Right atrium auricular region (tissue), 2 donors: ENCODE results near the gene GNPDA1. TPM values are rescaled to one million over a fixed set of nuclear protein-coding genes. Genes with fewer than 3 reads are reported as not detected.

ENCODE experiments used
- DNase-seq: peaks from one replicate; pipeline ENCODE4 v3.0.0-alpha.2; 2019; ENCODE audit warnings: low spot score
- H3K27ac ChIP-seq, 2 donors: fragments of 200-600 bp; sonication (generic); 1 replicate in 1 of 2; 2 replicates in 1 of 2; pipeline ENCODE4 v1.5.1; 2016 to 2019
- H3K27me3 ChIP-seq, 2 donors: fragments of 200-600 bp; sonication (generic); one replicate each; pipeline versions ENCODE4 v1.5.1 to v1.6.0; 2017 to 2019
- H3K36me3 ChIP-seq: fragments of 200-600 bp; sonication (generic); one replicate; pipeline ENCODE4 v1.5.1; 2016
- H3K4me1 ChIP-seq, 2 donors: fragments of 200-600 bp; sonication (generic); one replicate each; pipeline versions ENCODE4 v1.5.1 to v1.6.0; 2017 to 2019
- H3K4me3 ChIP-seq, 2 donors: fragments of 200-600 bp; sonication (generic); 1 replicate in 1 of 2; 2 replicates in 1 of 2; pipeline ENCODE4 v1.5.1; 2017 to 2019; ENCODE audit warnings: mild to moderate bottlenecking in 1 of 2, moderate library complexity in 1 of 2
- H3K9me3 ChIP-seq, 2 donors: fragments of 200-600 bp; sonication (generic); one replicate each; pipeline ENCODE4 v1.5.1; 2019
- CTCF ChIP-seq, 2 donors: fragments of 200-600 bp; sonication (generic); IDR thresholded peaks; one replicate each; pipeline ENCODE4 v1.5.1; 2019; ENCODE audit warnings: antibody characterized with exemption in 2 of 2
- total RNA-seq, 2 donors: library from RNA; depleted of rRNA; stranded (reverse); fragments of >200 nt; gene quantifications; one replicate each; pipeline ENCODE4 v1.1.0, GENCODE V29; 2016

GNPDA1 gene
- total RNA-seq, 2 donors from 2014 or later = 12.4 to 16.8 TPM

DNA sequence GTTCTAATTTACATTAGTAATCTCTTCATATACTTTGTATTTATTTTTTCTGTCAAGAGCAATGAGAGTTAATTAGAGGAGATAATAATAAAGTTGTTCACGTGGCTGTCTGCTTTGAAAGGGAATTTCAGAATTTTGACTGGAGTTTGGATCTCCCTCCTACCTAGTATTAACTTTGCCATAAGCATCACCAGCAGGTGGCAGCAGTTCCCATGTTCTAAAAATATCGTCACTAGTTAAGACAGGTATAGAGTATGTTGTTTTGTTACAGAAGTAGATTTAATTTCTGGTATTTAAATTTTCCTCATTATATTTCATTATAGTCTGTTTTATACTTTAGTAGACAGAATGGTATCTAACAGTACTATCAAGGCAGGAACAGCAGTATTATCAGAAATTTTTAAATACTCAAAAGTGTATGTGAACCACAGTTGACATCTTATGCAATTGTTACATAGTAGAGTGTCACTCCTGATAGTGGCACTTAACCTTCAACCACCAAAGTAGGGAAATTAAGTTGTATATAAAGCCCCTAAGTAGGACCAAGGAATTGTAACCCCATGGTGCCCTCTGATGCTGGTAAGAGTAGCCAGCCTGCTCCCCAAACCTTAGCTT lies 20.4 kb downstream of the GNPDA1 start:
- Histone ChIP-seq H3K9me3 (no peaks in the 10 kb centered on the region), H3K4me1 (no peaks in the 10 kb centered on the region), H3K4me3 (no peak overlapping the region), H3K27ac (no peak overlapping the region), H3K36me3 (peaks cover 48% of the 10 kb centered on the region), H3K27me3 (no peaks in the 10 kb centered on the region)
- TF ChIP-seq CTCF (IDR thresholded peaks at IDR 0.05) = peak; percentile 71 to 84
- peak; percentile 78 for DNase-seq

DNA sequence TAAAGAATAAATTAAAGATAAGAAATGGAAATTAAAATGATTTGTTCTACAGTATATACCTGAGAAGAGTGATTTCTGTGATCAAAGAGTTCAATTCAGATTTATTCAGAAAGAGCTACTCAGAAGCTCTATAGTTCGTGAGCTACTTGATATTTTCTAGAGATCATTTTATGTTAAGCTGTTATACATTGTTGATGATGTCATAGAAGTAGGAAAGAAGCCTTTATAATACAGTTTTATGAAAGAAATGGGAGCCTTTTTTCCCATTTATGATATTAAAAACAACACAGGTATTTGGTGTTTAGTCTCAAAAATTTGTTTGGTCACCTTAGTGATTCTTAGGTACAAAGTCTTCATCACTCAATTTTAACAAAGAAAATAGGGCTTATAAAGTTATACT lies 23.1 kb downstream of the GNPDA1 start:
- no peaks in the 10 kb centered on the region for H3K27me3 ChIP-seq
- no peaks in the 10 kb centered on the region for H3K9me3 ChIP-seq
- no peak overlapping the region for H3K27ac ChIP-seq
- DNase-seq = no peak
- no peak for TF ChIP-seq CTCF (IDR thresholded peaks at IDR 0.05)
- H3K36me3 ChIP-seq = peaks cover 65% of the 10 kb centered on the region
- H3K4me1 ChIP-seq = no peaks in the 10 kb centered on the region
- H3K4me3 ChIP-seq = no peak overlapping the region

- peaks cover 74% of the 10 kb centered on the region for H3K36me3 ChIP-seq
- H3K4me3 ChIP-seq = no peak overlapping the region
- no peaks in the 10 kb centered on the region for H3K27me3 ChIP-seq
- no peaks in the 10 kb centered on the region for H3K4me1 ChIP-seq
- TF ChIP-seq CTCF (IDR thresholded peaks at IDR 0.05) = no peak
- no peak for DNase-seq
- H3K9me3 ChIP-seq = no peaks in the 10 kb centered on the region
- H3K27ac ChIP-seq = no peak overlapping the region
These were observed 26.8 kb downstream of the GNPDA1 start for GRCh38 chr5:141986072-141986471.

GRCh38 chr5:141982626-141983025 lies 30.2 kb downstream of the GNPDA1 start:
- DNase-seq = no peak
- no peaks in the 10 kb centered on the region for H3K9me3 ChIP-seq
- peaks cover 0 to 11% of the 10 kb centered on the region in 2 donors for H3K4me1 ChIP-seq
- no peaks in the 10 kb centered on the region for H3K27me3 ChIP-seq
- no peak overlapping the region for H3K4me3 ChIP-seq
- peaks cover 95% of the 10 kb centered on the region for H3K36me3 ChIP-seq
- H3K27ac ChIP-seq = no peak overlapping the region
- TF ChIP-seq CTCF (IDR thresholded peaks at IDR 0.05) = no peak

DNA sequence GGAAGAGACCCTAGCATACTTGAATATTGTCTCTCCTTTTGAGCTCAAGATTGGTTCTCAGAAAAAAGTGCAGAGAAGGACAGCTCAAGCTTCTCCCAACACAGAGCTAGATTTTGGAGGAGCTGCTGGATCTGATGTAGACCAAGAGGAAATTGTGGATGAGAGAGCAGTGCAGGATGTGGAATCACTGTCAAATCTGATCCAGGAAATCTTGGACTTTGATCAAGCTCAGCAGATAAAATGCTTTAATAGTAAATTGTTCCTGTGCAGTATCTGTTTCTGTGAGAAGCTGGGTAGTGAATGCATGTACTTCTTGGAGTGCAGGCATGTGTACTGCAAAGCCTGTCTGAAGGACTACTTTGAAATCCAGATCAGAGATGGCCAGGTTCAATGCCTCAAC lies 34.4 kb downstream of the GNPDA1 start:
- no peak overlapping the region for H3K4me3 ChIP-seq
- H3K27ac ChIP-seq = no peak overlapping the region
- TF ChIP-seq CTCF (IDR thresholded peaks at IDR 0.05) = no peak
- DNase-seq = no peak
- peaks cover 84% of the 10 kb centered on the region for H3K36me3 ChIP-seq
- no peaks in the 10 kb centered on the region for H3K9me3 ChIP-seq
- H3K4me1 ChIP-seq = peaks cover 0 to 26% of the 10 kb centered on the region in 2 donors
- no peaks in the 10 kb centered on the region for H3K27me3 ChIP-seq

DNA sequence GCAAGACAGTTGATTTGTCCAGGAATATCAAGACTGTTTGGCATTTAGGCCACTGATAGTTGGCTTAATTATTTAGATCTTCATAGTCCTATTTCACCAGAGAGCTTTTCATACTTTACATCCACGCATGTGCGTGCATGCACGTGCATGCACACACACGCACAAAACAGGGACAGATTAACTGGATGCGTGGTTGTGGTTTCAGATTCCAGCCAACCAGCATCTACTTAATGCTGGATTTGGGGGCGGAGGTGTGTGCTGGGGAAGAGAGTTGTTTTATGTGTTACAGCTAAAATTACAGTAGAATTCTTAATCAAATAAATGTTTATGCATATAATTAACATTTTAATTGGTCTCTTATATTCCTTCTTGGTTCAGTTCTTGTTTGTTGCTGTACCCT lies 36.7 kb downstream of the GNPDA1 start:
- peaks cover 67% of the 10 kb centered on the region for H3K36me3 ChIP-seq
- H3K27ac ChIP-seq = no peak overlapping the region
- TF ChIP-seq CTCF (IDR thresholded peaks at IDR 0.05) = no peak
- H3K27me3 ChIP-seq = no peaks in the 10 kb centered on the region
- H3K4me1 ChIP-seq = peaks cover 0 to 26% of the 10 kb centered on the region in 2 donors
- no peak for DNase-seq
- no peaks in the 10 kb centered on the region for H3K9me3 ChIP-seq
- no peak overlapping the region for H3K4me3 ChIP-seq
